HepG2 (cell line): Measurements from ENCODE around the gene ATG4D. TPM values are rescaled to one million over a fixed set of nuclear protein-coding genes. Genes with fewer than 3 reads are reported as not detected.

Source experiments
- ATAC-seq: fragments of 200-7000 bp; cut with Tn5 transposase; 3 replicates; pipeline ENCODE4 v1.9.1; 2020; ENCODE audit warnings: mild to moderate bottlenecking, moderate library complexity
- BruUV-seq: library from RNA; stranded (reverse); fragments of 400-500 nt; replicated peaks from 2 replicates; lab custom pipeline; 2021; lab: Mats Ljungman, UMichigan
- CTCF ChIA-PET: fragments of 300-600 bp; formaldehyde crosslinking; extraction: SDS; loops from one replicate; lab custom pipeline; 2021; ENCODE audit warnings: low total read pairs, inconsistent platforms, low intra/inter-chr PET ratio; lab: Yijun Ruan, JAX
- POLR2A ChIA-PET: fragments of 350-600 bp; sonication (Branson Sonifier 250); formaldehyde crosslinking; loops from one replicate; lab custom pipeline; 2020; ENCODE audit warnings: antibody characterized with exemption, inconsistent platforms; lab: Yijun Ruan, JAX
- DNase-seq: peaks from one replicate; pipeline ENCODE4 v3.0.0-alpha.2; 2015; ENCODE audit warnings: low spot score
- FAIRE-seq: peaks from 3 replicates; lab custom pipeline; 2011; peaks lifted over from hg19 to GRCh38; lab: Jason Lieb, UNC
- H2AFZ ChIP-seq: one replicate; pipeline ENCODE4 v1.6.1; 2011; ENCODE audit warnings: low read length, inconsistent platforms
- H3K27ac ChIP-seq: fragments of 300-600 bp; 3 replicates; pipeline ENCODE4 v1.8.0; 2011; ENCODE audit warnings: mixed run types, mild to moderate bottlenecking, mixed read lengths, low read length, inconsistent platforms; ENCODE audit not compliant: insufficient read depth; ENCODE audit errors: extremely low read length
- H3K27me3 ChIP-seq, 2 experiments: fragments of 200-600 bp in 1 of 2; 2 replicates in 1 of 2; 3 replicates in 1 of 2; pipeline versions ENCODE4 v1.6.0 to v1.8.0; 2011; ENCODE audit warnings: low read length in 2 of 2, mild to moderate bottlenecking in 2 of 2, moderate library complexity in 2 of 2, inconsistent platforms in 1 of 2; ENCODE audit not compliant: insufficient read depth in 2 of 2, control insufficient read depth in 1 of 2
- H3K36me3 ChIP-seq, 2 experiments: fragments of 200-600 bp in 1 of 2; replicated peaks in 1 of 2; 2 replicates in 1 of 2; 3 replicates in 1 of 2; pipeline versions ENCODE4 v1.5.1 to v1.8.0; 2011; ENCODE audit warnings: low read length in 2 of 2, inconsistent platforms in 1 of 2; ENCODE audit not compliant: insufficient read depth in 2 of 2, control insufficient read depth in 1 of 2
- H3K4me1 ChIP-seq: 2 replicates; pipeline ENCODE4 v1.5.1; 2012; ENCODE audit warnings: low read length, inconsistent platforms; ENCODE audit not compliant: insufficient read depth
- H3K4me2 ChIP-seq: 2 replicates; pipeline ENCODE4 v1.6.0; 2011; ENCODE audit warnings: low read depth, low read length, inconsistent platforms
- H3K4me3 ChIP-seq, 3 experiments: fragments of 200-600 bp in 1 of 3; sonication (generic), shearing (Covaris generic) in 1 of 3; replicated peaks in 1 of 3; 2 replicates each; pipeline ENCODE4 v1.5.1; 2011 to 2016; ENCODE audit warnings: low read length in 3 of 3, inconsistent platforms in 2 of 3, low read depth in 2 of 3, mild to moderate bottlenecking in 2 of 3, control low read depth in 1 of 3, mixed read lengths in 1 of 3; ENCODE audit not compliant: insufficient read depth in 1 of 3
- H3K79me2 ChIP-seq: one replicate; pipeline ENCODE4 v1.6.1; 2011; ENCODE audit warnings: low read length, inconsistent platforms; ENCODE audit not compliant: insufficient read depth
- H3K9ac ChIP-seq: 2 replicates; pipeline ENCODE4 v1.6.0; 2011; ENCODE audit warnings: mild to moderate bottlenecking, low read depth, low read length, inconsistent platforms; ENCODE audit not compliant: insufficient read depth
- H3K9me3 ChIP-seq: 2 replicates; pipeline ENCODE4 v1.5.1; 2012; ENCODE audit warnings: mild to moderate bottlenecking, low read length
- H4K20me1 ChIP-seq: 2 replicates; pipeline ENCODE4 v1.6.0; 2011; ENCODE audit warnings: inconsistent platforms, mild to moderate bottlenecking, low read length, moderate library complexity; ENCODE audit not compliant: insufficient read depth
- BORCS8-MEF2B ChIP-seq: sonication (generic); formaldehyde crosslinking; IDR thresholded peaks from 2 replicates; pipeline ENCODE4 v1.8.0; 2022; ENCODE audit warnings: mild to moderate bottlenecking, missing genetic modification reagents
- CENPT ChIP-seq: sonication (generic); formaldehyde crosslinking; IDR thresholded peaks from 2 replicates; pipeline ENCODE4 v1.8.0; 2022; ENCODE audit warnings: low read depth, mild to moderate bottlenecking, moderate library complexity, missing genetic modification reagents
- ELF4 ChIP-seq: sonication (generic); formaldehyde crosslinking; IDR thresholded peaks from 2 replicates; pipeline ENCODE4 v1.5.0; 2020; ENCODE audit warnings: missing genetic modification reagents, mild to moderate bottlenecking, moderate library complexity, borderline replicate concordance
- GPN1 ChIP-seq: sonication (generic); formaldehyde crosslinking; IDR thresholded peaks from 2 replicates; pipeline ENCODE4 v1.5.1; 2020; ENCODE audit warnings: missing genetic modification reagents, borderline replicate concordance
- HNF4A ChIP-seq: sonication (generic); formaldehyde crosslinking; IDR thresholded peaks from 2 replicates; pipeline ENCODE4 v1.4.0; 2020; ENCODE audit warnings: missing genetic modification reagents
- MYPOP ChIP-seq: sonication (generic); formaldehyde crosslinking; IDR thresholded peaks from 2 replicates; pipeline ENCODE4 v1.8.1; 2023; ENCODE audit warnings: mild to moderate bottlenecking, moderate library complexity, missing genetic modification reagents
- NCOA1 ChIP-seq: sonication (generic); formaldehyde crosslinking; IDR thresholded peaks from 2 replicates; pipeline ENCODE4 v1.9.0; 2021; ENCODE audit warnings: missing genetic modification reagents
- NFE2L1 ChIP-seq: sonication (generic); formaldehyde crosslinking; IDR thresholded peaks from 2 replicates; pipeline ENCODE4 v1.4.0; 2020; ENCODE audit warnings: missing genetic modification reagents, mild to moderate bottlenecking, borderline replicate concordance
- SAFB2 ChIP-seq: sonication (generic); formaldehyde crosslinking; IDR thresholded peaks from 2 replicates; pipeline ENCODE4 v1.5.1; 2020; ENCODE audit warnings: missing genetic modification reagents, low read depth, mild to moderate bottlenecking, borderline replicate concordance
- SAP130 ChIP-seq: IDR thresholded peaks from 2 replicates; pipeline ENCODE4 v1.6.1; 2016; ENCODE audit warnings: low read depth
- SIN3A ChIP-seq: IDR thresholded peaks from 2 replicates; pipeline ENCODE4 v1.6.1; 2011; ENCODE audit warnings: low read depth, mild to moderate bottlenecking, control low read depth, low read length, borderline replicate concordance
- SMC3 ChIP-seq: IDR thresholded peaks from 2 replicates; pipeline ENCODE4 v1.6.1; 2011; ENCODE audit warnings: low read length, improper control_type of control experiment
- SP4 ChIP-seq: sonication (generic); formaldehyde crosslinking; IDR thresholded peaks from 2 replicates; pipeline ENCODE4 v1.8.1; 2023; ENCODE audit warnings: mild to moderate bottlenecking, missing genetic modification reagents
- TFAP4 ChIP-seq: sonication (generic); IDR thresholded peaks from 2 replicates; pipeline ENCODE4 v1.6.1; 2016; ENCODE audit warnings: low read depth, borderline replicate concordance
- TOE1 ChIP-seq: sonication (generic); formaldehyde crosslinking; IDR thresholded peaks from 2 replicates; pipeline ENCODE4 v1.4.0; 2020; ENCODE audit warnings: mild to moderate bottlenecking, missing genetic modification reagents
- YEATS4 ChIP-seq: sonication (generic); formaldehyde crosslinking; IDR thresholded peaks from 2 replicates; pipeline ENCODE4 v1.4.0; 2020; ENCODE audit warnings: missing genetic modification reagents, borderline replicate concordance
- ZGPAT ChIP-seq: IDR thresholded peaks from 2 replicates; pipeline ENCODE4 v1.6.1; 2016; ENCODE audit warnings: mild to moderate bottlenecking
- ZKSCAN5 ChIP-seq: sonication (generic); formaldehyde crosslinking; IDR thresholded peaks from 2 replicates; pipeline ENCODE4 v1.5.1; 2020; ENCODE audit warnings: mild to moderate bottlenecking, missing genetic modification reagents
- ZNF136 ChIP-seq: sonication (generic); formaldehyde crosslinking; IDR thresholded peaks from 2 replicates; pipeline ENCODE4 v1.8.1; 2022; ENCODE audit warnings: low read depth, mild to moderate bottlenecking, moderate library complexity, missing genetic modification reagents
- ZNF263 ChIP-seq: sonication (generic); formaldehyde crosslinking; IDR thresholded peaks from 2 replicates; pipeline ENCODE4 v1.4.0; 2020; ENCODE audit warnings: missing genetic modification reagents
- ZNF720 ChIP-seq: sonication (generic); formaldehyde crosslinking; IDR thresholded peaks from 2 replicates; pipeline ENCODE4 v1.4.0; 2020; ENCODE audit warnings: missing genetic modification reagents
- ZNF747 ChIP-seq: sonication (generic); formaldehyde crosslinking; IDR thresholded peaks from 2 replicates; pipeline ENCODE4 v1.8.1; 2023; ENCODE audit warnings: missing genetic modification reagents, mild to moderate bottlenecking, borderline replicate concordance
- ZNF782 ChIP-seq: sonication (generic); formaldehyde crosslinking; IDR thresholded peaks from 2 replicates; pipeline ENCODE4 v1.4.0; 2020; ENCODE audit warnings: missing genetic modification reagents, mild to moderate bottlenecking, borderline replicate concordance
- WGBS: methylation state at CpG from one replicate; pipeline ENCODE4 v1.1.6; 2017; ENCODE audit warnings: low lambda C conversion rate; 5-methylcytosine and 5-hydroxymethylcytosine counted together
- in situ Hi-C: cut with HindIII; loops from 2 replicates; pipeline ENCODE4 v1.10.0; 2017; ENCODE audit warnings: low pct_unique_long_range_greater_than_20kb; ENCODE audit not compliant: extremely low pct_ligation_motif_present
- intact Hi-C: fragments of 100-400 bp; cut with micrococcal nuclease; formaldehyde crosslinking; loops from one replicate; pipeline ENCODE4 v1.10.0; 2022; ENCODE audit not compliant: unreplicated experiment
- polyA plus RNA-seq, 8 experiments: library from polyadenylated mRNA; depleted of rRNA in 3 of 8; stranded (reverse) in 7 of 8; unstranded in 1 of 8; fragments of >200 nt; fragmentation: Illumina TruSeq in 4 of 8; extraction: Trizol in 4 of 8; gene quantifications; 2 replicates each; pipeline versions ENCODE4 v1.2.1 to v1.2.3, GENCODE V29; 2011 to 2016; ENCODE audit warnings: low read depth in 4 of 8, missing spikeins in 1 of 8, mixed read lengths in 1 of 8; ENCODE audit not compliant: insufficient read depth in 1 of 8
- total RNA-seq, 5 experiments: library from RNA; depleted of rRNA; stranded (reverse); fragments of >200 nt; fragmentation: Illumina TruSeq; extraction: Trizol; gene quantifications; 2 replicates each; pipeline ENCODE4 v1.2.3, GENCODE V29; 2016; ENCODE audit warnings: low read depth in 1 of 5

ATG4D gene
- total and polyA plus RNA-seq, 2 of the 13 experiments (the other 11 are each of a cell fraction or from before 2014, with no cell fraction given): 17.8 to 19.0 TPM

- no peak overlapping the region for H2AFZ ChIP-seq
- ATAC-seq (peak; percentile 43), FAIRE-seq (no peak), DNase-seq (no peak)
- TSS peak; percentile 71 for BruUV-seq
- H3K27me3 ChIP-seq: no peaks in the 10 kb centered on the region
- peaks cover 2 to 18% of the 10 kb centered on the region in 2 experiments; a peak in 3 of 5 replicates for H3K36me3 ChIP-seq
- peak overlapping the region; percentile 91; the same call in 1 of the 2 replicates for H3K9ac ChIP-seq
- CTCF ChIA-PET: no interaction called here
- intact Hi-C loops (no loop called here), in situ Hi-C loops (no loop called here)
- peak overlapping the region in 2 of 3 experiments; percentile 89 to 98; a peak in 4 of 6 replicates for H3K4me3 ChIP-seq
- peak overlapping the region; percentile 76 for H3K27ac ChIP-seq
- H3K9me3 ChIP-seq: no peaks in the 10 kb centered on the region
- H3K79me2 ChIP-seq: no peaks in the 10 kb centered on the region
- no peaks in the 10 kb centered on the region for H4K20me1 ChIP-seq
- POLR2A ChIA-PET: no interaction called here
- peaks cover 17% of the 10 kb centered on the region for H3K4me1 ChIP-seq
- H3K4me2 ChIP-seq: peak overlapping the region; percentile 74
- WGBS: 42% methylated on average over 12 of the region's 23 CpGs
- TF ChIP-seq SAFB2 (CRISPR knock-in tag) (0 out of 2 replicates have a peak, but pooled peaks have one; percentile 30), ZKSCAN5 (CRISPR knock-in tag) (no peak), TFAP4 (no peak), SMC3 (no peak), ZNF263 (CRISPR knock-in tag) (no peak), NFE2L1 (CRISPR knock-in tag) (no peak), GPN1 (CRISPR knock-in tag) (no peak), SP4 (CRISPR knock-in tag) (peak; percentile 37; the same call in 1 of the 2 replicates), ZNF782 (CRISPR knock-in tag) (no peak), MYPOP (CRISPR knock-in tag) (no peak), SIN3A (no peak), ZNF747 (CRISPR knock-in tag) (no peak), SAP130 (peak; percentile 8; the same call in 1 of the 2 replicates), BORCS8-MEF2B (0 out of 2 replicates have a peak, but pooled peaks have one; percentile 35), HNF4A (peak; percentile 23; the same call in 1 of the 2 replicates), ZNF720 (CRISPR knock-in tag) (no peak), CENPT (CRISPR knock-in tag) (no peak), ZGPAT (CRISPR knock-in tag) (peak; percentile 39; the same call in 1 of the 2 replicates), ELF4 (CRISPR knock-in tag) (no peak), TOE1 (CRISPR knock-in tag) (no peak), NCOA1 (CRISPR knock-in tag) (no peak), ZNF136 (no peak), YEATS4 (CRISPR knock-in tag) (no peak)
Observed at GRCh38 chr19:10544753-10545251, 1.1 kb downstream of the ATG4D start.
